Stimulated activated CD8-positive, alpha-beta memory T cell treated with anti-CD3 and anti-CD28 coated beads, Interleukin-15, amount 100 ng/mL, for 24 hours (primary cell): ENCODE results near the gene STAB1.
"Not testable (repeated sequence)": the region's sequence is repeated elsewhere in the genome, so short reads cannot be mapped to it uniquely, and the experiment has no call there.

ENCODE experiments used
- DNase-seq: peaks from one replicate; pipeline ENCODE4 v3.0.0-alpha.2; 2020; ENCODE audit warnings: low read depth

Gene STAB1

DNA sequence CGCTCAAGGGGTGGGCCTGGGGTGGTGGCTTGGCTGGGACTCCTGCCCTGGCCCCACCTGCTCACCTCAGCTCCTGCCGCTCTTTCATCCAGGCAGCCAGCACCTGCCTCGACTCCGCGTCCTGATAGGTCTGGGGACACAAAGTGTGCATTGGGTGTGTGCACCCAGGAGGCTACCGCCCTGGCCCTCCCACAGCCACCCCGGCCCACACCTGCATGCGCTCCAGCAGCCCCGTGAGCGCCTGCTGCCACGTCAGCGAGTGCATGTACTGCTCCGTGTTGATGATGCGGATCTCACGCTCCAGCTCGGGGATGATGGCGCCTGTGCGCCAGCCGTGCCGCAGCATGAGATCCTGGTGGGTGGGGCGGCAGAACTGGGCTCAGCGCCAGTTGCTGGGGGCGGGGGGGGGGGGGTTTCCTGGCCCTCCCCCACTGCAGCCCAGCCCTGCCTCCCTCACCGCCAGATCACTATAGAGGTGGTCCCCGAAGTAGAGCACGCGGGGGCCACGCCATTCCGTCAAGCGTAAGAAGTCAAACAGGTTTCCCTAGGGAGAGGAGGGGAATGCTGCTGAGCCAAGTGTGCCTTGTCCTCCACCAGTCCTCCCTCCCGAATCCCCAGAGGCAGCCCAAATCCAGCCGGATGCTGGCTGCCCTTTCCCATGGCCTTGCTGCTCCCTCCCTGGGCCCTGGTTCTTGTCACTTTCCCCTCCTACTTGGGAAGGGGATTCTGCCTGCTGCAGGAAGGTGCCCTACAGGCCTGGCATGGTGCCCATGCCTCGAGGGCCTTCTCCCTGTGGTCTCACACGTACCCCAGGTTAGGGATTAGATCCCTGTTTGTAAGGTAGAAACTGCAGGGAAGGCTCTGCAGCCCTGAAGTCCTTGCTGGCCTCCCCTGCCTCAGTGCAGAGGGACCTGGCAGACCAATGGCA lies 29.9 kb downstream of the STAB1 start:
- DNase-seq: no peak

DNA sequence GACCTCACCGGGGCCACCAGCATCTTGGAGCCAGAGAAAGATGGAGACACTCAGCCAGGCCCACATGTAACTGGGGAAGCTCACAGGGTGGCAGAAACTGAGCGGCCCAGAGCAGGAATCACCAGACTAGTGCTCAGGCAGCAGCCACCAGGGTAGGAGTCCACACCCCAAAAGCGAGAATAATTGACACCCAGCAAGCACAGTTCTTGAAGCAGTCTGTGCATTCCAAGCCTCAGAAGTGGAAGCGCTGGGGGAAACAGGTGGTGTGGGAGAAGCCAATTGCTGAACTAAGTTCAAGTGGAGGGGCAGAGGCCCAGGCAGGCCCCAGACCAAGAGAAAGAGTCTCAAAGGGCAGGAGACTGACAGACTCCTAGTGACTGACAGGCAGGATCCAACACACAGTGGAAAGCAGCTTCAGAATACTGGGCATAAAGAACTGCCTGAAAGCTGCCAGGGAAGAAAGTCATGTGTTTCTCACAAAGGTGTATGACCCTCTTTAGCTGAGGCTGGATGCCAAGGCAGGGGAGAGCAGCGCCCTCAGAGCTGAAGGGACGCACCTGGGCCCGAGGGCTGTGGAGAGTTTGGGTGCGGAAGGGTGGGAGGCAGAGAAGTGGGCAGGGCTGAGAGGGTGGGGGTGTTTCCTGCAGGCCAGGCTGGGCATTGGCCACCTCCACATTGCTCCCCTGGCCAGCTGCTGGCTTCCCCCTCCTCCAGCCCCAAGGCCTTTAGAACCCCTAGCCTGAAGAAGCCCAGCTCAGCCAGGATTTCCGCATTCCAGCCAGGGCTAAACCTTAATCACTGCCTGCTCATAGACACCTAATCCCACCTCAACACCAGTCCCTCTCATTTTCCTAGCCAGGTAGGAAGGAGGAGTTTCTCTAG lies 30.8 kb downstream of the STAB1 start:
- DNase-seq: no peak

DNA sequence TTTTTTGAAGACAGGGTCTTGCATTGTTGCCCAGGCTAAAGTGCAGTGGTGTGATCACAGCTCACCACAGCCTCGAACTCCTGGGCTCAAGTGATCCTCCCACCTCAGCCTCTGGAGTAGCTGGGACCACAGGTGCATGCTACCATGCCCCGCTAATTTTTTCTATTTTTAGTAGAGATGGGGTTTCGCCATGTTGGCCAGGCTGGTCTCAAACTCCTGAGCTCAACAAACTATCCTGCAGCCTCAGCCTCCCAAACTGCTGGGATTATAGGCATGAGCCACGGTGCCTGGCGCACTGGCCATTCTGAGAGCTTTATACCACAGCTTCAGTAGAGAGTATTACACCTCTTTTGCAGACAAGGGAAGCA lies 31.5 kb downstream of the STAB1 start:
- DNase-seq: not testable (repeated sequence)

DNA sequence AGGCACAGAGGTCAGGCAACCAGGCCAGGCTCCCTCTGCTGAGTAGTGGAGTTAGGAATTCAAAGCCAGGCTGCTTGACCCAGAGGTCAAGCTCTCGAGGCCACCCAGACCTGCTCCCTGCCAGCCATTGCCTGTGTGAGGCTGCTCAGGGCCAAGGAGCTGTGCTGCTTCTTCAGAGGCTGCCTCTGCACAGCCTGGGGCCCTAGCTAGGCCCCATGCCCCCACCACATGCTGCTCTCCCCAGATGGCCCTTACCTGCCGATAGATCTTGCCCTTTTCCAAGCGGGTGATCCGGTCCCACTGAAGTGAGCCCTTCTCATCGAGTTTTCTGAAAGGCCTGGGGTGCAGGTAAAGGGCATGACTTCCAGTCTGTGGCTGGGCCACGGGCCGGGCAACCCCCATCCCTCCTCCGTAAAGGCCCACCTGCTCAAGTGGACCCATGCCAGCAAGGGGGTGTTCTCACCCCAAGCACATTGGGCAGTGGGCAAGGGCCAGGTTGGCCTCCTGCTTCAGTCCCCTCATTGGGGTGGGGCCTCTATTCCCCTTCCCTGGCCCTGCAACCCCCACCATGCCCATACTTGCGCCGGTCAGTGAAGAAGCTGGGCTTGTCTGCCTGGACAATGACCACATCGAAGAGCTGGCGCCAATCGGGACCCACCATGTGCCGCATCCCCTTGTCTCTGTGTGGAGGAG lies 32.0 kb downstream of the STAB1 start:
- no peak for DNase-seq

DNA sequence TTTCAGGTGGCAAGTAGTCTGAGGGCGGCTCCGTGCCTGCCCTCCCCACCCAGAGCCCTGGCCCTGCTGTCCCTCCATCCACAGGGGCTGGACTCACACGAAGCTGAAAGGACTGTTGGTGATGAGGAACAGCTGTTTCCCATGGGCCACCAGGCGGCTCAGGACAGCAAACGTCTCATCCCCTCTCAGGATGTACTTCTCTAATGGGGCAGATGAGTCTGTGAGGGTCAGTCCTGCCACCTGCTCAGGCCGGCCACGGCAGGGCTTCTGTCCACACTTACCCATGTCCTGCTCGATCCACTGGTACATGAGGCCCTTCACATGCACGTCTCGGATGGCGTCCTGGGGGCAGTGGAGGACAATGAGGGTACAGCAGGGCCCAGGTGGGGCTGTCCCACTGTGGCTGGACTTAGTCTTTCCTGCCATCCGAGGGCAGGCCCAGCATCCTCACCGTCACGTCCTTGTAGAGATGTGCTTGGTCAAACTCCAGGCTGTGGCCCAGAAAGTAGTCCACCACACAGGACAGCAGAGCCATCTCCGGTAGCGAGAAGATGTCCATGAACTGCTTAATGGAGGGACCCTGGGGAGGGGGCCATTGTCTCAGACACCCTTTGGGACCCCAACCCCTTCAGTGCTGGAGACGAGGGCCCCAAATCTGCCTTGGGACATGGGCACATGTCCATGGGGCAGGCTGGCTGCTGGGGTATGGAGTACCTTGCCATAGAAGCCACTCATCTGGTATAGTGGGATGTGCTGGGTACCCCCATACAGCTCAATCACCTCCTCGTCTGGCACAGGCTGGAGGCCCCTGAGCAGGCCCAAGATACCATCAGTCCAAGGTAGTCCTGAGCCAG lies 32.8 kb downstream of the STAB1 start:
- no peak for DNase-seq

DNA sequence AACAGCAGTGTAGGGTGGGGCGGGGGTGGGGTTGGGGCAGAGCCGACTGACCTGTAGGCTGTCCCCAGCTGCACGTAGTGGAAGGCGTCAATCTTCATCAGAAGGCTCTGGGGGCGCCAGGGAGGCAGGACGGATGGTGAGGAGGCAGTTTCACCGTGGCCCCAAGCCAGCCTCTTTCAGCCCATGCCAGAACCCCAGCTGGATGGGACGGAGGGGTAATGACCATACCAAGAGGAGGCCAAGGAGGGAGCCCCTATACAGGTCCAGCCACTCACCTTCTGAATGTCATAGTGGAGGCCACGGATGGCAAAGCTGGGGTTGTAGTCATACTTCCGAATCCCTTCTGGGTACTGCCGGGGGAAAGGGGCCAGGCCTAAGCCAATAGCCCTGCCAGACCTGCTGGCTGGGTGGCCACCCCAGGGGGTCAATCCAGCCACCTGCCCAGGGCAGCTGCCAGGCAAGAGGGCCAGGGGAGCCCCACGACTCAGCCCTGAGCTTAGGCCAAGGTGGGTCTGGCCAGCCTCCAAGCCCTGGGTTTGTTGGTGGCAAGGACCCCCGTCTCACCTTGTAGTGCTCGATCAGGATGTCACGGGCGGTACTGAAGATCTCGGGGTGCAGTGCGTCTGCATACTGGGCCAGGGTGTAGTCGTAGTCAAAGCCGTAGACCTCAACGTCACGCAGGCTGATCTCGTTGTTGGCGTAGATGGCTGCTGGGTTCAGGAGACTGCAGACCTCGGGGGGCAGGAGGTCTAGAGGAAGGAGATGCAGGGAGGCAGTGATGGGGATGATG lies 33.6 kb downstream of the STAB1 start:
- DNase-seq: no peak

DNA sequence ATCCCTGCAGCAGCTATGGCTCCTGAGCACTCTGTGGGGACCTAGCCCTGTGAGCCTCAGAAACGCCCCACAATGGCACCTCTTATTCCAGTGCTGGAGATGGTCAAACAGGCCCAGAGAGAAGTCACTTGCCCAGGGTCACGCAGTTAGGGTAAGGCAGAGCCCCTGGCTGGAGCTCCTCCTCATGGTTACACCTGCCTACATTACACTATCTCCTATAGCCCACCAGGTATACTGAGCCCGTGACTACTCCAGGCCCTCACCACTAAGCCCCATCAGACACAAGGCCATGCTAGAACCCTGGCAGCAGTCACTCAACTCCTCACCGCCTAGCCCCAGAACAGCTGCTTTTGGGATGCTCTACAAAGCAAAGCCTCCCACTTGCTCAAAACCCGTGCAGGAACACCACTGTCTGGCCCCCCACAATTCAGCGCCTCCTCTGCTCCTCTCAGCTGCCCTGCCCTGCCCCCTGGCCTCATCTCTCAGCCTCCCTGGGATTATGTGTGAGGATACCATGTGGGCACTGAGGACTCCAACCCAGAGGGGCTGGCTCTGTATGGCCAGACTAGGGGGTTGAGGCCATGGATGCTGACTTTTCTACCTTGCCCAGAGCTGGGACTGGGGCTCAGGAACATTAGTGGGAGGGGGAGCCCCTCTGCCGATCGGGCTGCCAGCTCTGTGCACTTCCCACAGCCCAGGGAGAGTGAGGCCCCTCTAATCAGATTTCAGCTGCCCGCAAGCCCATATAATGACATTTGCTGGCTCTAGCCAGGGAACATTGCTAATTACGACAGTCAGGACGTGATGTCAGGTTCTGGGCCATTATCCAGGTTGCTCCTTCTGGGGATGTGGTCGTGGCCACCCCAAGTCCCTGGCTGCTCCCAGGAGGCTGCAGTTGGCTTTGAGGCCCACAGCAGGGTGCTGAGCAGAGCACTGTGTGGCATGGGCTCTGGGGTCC lies 34.5 kb downstream of the STAB1 start:
- DNase-seq: no peak

DNA sequence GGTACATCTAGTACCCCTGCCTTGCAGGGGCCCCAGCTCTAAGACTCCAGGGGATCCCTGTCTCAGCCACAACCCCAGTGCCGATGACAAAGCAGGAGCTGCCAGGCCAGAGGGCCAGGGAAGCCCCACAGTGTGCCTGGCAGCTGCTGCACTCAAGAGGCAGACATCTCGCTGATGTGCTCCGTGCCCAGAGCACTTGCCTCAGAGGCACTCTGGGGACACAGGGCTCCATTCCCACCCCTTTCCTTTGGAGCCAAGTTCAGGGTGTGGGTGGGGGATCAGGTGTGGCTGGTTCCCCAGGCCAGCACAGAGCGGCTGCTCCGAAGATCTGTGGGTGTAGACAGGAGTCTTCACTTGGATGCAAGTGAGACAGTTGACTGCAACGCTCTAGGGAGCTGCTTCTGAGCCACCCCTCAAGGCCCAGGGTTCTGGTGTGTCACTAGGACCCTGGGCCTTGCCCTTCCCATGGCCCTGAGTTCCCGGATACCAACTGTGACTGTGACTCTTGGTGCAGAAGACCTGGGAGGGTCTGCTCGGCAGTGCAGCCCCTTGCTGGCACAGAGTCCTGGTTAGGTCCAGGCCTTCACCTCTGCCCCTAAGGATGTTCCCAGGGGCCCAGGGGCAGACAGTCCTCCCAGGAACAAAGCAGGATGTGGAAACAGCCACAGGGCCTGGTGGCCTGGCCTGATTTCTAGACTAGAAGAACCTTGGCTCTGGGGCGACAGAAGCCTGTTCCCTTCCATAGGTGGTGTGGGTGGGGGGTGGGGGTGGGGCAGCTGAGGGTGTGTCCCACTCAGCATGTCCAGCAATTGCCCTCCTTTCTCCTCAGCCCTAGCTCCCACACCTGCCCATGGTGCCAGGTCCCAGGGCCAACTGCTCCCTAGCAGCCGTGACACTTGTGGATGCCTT lies 36.0 kb downstream of the STAB1 start:
- DNase-seq: no peak

DNA sequence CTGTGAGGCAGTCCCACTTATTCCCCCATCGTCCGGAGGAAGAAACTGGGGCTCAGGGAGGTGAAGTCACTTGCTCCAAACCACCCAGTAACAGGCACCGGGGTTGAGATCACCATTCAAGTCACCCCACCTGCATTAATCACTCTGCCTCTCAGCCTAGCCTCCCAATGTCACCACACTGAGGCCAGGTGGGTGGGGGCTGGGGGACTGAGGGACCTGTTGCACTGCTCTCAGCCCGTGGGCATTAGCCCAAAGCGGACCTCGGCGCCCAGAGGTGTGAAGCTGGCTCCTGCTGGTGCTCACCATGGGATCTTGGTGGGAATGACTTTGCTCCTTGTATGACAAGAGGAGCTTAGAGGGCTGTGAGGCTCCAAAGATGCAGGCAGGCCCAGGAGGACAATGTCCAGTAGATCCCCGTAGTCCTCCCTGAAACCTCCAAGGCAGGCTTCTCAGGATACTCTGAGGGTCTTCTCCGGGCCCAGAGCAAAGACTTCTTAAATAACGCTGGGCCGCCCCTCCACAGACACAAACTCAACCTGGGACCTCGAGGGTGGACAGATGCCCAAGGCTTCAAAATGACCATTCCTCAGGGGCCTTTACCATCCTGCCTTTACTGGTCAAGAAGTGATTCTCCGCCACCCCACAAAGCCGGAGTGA lies 36.9 kb downstream of the STAB1 start:
- no peak for DNase-seq

DNA sequence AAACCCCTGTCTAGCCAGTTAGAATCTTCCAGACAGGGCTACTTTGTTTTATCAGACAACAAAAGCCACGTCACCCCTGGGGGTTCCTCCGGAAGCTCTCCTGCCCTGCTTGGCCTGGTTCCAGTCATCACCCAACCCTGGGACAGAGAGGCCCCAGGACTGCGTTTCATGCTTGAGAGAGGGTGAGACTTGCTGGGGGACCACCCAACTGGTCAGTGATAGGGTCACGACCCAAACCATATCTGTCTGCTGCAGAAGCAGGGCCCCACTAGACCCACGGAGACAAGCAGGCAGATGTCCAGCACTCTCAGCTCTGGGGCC lies 37.3 kb downstream of the STAB1 start:
- DNase-seq: no peak

DNA sequence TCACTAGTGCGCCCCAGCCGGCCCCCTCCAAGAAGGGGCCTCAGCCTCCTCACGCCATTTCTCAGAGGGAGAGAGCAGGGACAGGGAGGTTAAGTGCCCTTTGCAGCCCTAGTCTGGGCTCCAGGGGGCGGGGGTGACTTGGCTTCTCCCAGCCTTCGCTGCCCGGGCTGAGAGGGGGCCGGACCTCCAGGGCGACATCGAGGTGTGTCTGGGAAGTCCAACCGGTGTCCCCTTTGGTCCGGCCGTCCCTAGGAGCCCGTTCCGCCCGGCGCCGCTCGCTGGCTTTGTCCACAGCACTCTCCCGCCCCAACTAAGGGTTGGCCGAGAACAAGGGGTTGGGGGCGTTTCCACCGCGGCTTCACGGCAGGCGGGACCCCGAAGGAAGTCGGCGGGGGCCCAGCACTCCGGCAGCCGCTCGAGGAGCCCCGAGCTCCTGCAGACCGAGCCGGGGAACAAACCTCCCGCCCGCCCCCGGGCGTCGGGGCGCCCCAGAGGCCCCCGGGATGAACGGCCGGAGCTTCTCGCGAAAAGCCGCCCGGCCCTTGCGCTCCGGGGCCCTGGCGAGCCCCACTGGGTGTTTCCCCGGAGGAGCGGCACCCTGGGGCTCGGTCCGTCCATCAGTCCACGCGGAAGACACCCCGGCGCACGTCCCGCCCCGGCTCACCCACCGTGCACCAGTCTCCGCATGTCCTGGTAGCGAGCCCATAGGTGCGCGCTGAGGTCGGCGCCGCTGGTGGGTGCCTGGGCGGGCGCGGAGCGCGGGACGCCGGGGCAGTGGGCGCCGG lies 37.9 kb downstream of the STAB1 start:
- no peak for DNase-seq

DNA sequence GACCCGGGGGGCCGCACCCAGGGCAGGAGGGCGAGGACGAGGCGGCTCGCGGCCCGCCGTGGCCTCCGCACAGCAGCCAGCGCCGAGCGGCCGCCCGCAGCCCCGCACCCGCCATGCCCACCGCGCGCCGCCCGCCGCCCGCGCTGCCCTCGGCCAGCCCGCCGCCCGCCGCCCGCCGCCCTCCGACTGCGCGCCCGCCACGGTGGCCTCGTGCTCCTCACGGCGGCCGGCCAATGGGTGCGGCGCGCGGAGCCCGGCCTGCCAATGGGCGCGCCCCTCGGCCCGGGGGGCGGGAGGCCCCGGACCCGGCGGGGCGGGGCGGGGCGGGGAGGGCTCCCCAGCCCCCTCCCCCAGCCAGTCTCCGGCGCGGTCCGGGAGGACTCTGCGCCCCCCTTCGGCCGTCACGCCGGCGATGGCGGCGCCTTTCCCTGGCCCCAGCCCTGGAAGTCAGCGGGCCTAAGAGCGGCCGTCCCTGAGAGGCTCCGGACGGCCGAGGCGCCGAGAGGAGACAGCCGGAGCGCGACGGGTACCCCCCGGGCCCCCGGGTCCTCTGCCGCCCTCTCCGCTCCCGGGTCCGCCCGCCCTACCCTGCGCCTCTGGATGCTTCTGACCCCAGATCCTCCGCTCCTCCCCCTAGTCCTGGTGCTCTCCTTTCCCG lies 38.6 kb downstream of the STAB1 start, which contains the start of gene NT5DC2:
Gene NT5DC2, minus strand, starts transcription at position 235 of the 658 bp plus-strand sequence. Its CDS starts 120 bp downstream, at position 115.
- peak; percentile 45 for DNase-seq

DNA sequence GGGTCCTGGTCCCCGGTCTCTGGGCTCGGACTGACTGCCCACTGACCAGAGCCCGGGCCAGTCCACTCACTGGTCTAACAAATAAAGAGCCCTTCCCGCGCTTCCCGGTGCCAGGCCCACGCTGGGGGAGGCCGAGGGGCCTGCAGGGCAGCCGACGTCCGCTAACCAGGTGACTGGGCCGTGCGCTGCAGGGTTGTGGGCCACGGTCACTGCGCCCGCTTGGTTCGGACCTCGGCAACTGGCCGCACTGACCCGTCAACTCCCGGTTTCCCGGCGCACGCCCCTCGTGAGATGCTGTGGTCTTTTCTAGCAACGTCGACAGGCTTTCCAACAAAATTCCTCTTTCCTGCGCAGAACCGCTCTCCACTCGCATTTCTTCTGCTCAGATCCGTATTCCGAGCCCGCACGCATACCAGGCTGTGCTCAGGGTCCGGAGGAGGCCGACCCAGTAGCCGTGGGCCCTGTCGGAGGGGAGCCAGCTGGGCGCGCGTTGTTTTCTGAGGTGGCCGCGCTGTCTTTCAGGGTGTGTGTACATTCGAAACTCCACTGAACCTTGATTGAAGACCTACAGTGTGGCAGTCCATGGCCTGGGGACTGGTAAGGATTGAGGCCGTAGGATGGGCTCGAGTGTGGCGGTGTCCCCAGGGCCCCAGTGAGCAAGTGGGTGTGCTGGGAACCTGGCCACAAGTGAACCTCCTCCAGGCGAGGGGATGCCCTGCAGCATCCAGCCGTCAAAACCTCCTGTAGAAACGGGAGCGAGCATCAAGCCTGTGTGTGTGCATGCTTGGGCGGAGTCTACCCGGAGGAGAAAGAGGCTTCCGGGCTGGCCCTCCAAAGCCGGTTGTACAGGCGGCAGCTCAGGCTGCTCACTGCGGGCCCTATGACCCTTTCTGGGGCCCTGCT lies 39.4 kb downstream of the STAB1 start:
- no peak for DNase-seq

DNA sequence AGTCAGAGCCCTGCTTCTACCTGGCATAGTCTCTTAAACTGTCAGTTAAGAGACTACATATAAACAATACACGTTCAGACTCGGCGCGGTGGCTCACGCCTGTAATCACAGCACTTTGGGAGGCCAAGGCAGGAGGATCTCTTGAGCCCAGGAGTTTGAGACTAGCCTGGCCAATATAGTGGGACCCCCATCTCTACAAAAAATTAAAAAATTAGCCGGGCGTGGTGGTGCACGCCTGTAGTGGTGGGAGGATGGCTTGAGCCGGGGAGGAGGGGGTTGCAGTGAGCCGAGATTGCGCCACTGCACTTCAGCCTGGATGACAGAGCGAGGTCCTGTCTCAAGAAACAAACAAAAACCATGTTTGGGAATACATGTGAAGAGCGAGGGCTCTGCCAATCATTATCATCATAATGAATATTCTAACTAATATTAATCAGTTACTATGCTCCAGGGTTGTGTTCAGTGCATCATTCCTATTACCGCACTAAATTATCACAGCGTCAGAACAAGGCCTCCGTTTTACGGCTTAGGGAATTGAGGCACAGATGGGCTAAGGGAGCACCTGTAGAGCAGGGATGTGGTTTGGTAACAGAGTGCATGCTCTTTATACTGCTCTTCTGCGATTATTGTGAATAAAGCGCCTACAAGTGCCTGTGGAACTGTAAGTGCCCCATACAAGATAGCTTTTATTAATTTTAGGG lies 40.4 kb downstream of the STAB1 start:
- DNase-seq: no peak

DNA sequence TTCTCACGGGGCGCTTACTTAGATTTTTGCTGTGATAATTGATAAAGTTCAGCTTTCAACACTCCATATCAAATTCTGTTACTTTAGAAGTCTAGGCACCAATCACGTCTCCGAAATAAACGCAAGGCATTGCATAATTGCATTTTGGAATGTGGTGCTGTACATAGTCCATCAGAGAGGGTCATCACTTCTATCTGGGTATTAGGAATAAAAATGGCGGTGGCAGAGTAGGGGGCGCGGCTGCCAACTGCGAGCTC lies 40.9 kb downstream of the STAB1 start:
- no peak for DNase-seq
